Stimulated activated memory B cell treated with anti-CD40 and anti-IgM and Interleukin-4, amounts not matched to agents 10 μg/mL and 1 μg/mL and 100 μg/mL, for 72 hours (primary cell): Measurements from ENCODE around the gene BMPR2.
"Not testable (repeated sequence)": the region's sequence is repeated elsewhere in the genome, so short reads cannot be mapped to it uniquely, and the experiment has no call there.

Source experiments
- ATAC-seq: fragments of 150-1000 bp; cut with Tn5 transposase; 2 replicates; pipeline ENCODE4 v1.10.0; 2021
- H3K27ac Mint-ChIP-seq: one replicate; pipeline ENCODE4 v1.8.0; 2022; ENCODE audit warnings: mild to moderate bottlenecking, mixed read lengths
- H3K27me3 Mint-ChIP-seq: one replicate; pipeline ENCODE4 v1.8.0; 2022; ENCODE audit warnings: mixed read lengths
- H3K36me3 Mint-ChIP-seq: one replicate; pipeline ENCODE4 v1.8.0; 2022; ENCODE audit warnings: mixed read lengths
- H3K4me1 Mint-ChIP-seq: one replicate; pipeline ENCODE4 v1.8.0; 2022; ENCODE audit warnings: mixed read lengths
- H3K4me3 Mint-ChIP-seq: one replicate; pipeline ENCODE4 v1.8.0; 2022; ENCODE audit warnings: mild to moderate bottlenecking, moderate library complexity, mixed read lengths
- H3K9me3 Mint-ChIP-seq: one replicate; pipeline ENCODE4 v1.8.0; 2022; ENCODE audit warnings: mixed read lengths

The BMPR2 gene

DNA sequence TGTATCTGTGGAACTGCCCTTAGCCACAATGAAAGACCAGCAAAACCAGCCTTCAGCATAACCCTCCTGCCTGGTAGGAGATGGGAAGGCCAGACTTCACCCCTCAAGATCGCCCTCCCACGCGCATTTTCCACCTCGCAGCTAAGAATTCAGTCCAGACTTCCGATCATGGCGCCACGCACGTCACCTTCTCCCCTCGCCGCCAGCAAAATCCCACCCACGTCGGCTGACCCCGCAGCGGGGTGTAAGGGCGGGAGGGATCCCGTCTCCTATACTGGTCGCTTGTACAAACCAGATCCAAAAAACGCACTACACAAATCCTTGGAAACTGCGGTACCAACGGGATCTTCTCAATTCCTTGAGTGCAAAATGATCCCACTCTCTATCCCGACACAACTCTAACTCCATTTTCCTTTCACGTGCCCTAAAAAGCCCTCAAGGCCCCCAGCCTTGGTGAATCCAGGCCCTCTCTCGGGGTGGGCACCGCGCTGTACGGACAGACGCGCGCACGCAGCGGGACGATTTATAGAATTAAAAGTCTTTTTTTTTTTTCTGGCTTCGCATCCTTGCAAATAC is 1.0 kb upstream of the BMPR2 start:
- Mint-ChIP-seq H3K36me3 (no peaks in the 10 kb centered on the region), H3K9me3 (no peaks in the 10 kb centered on the region), H3K4me1 (peaks cover 23% of the 10 kb centered on the region), H3K4me3 (peak overlapping the region; percentile 89), H3K27ac (peak overlapping the region; percentile 90), H3K27me3 (no peaks in the 10 kb centered on the region)
- ATAC-seq: peak; percentile 22

DNA sequence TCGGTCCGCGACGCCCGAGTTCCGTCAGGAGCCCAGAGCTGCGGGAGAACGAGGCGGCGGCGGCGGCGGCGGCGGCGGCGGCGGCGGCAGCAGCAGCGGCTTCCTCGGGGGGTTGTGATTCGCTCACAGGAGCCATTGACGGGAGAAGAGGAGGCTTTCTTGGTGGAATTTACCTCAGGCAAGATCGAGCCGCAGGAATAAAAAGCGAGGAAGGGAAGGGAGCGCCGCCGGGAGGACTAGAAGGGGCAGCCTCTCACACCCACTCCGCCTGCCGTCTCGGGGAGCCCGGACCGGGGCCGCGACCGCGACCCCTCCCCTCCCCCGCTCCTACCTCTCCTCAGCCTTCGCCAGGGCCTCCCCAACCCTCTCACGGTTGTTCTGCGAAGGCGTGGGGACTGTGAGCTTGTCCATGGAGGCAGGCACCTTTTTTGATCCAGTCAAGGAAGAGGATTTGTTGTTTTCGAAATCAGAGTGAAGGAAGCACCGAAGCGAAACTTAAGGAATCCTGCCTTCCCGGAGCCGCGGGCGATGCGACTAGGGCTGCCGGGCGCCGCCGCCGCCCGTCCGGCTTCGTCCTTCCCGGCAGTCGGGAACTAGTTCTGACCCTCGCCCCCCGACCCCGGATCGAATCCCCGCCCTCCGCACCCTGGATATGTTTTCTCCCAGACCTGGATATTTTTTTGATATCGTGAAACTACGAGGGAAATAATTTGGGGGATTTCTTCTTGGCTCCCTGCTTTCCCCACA is 506 bp downstream of the BMPR2 start:
- Mint-ChIP-seq H3K36me3 (peaks cover 6% of the 10 kb centered on the region), H3K27me3 (no peaks in the 10 kb centered on the region), H3K27ac (peak overlapping the region; percentile 90), H3K4me3 (peak overlapping the region; percentile 89), H3K9me3 (no peaks in the 10 kb centered on the region), H3K4me1 (peaks cover 31% of the 10 kb centered on the region)
- peak; percentile 44 for ATAC-seq

DNA sequence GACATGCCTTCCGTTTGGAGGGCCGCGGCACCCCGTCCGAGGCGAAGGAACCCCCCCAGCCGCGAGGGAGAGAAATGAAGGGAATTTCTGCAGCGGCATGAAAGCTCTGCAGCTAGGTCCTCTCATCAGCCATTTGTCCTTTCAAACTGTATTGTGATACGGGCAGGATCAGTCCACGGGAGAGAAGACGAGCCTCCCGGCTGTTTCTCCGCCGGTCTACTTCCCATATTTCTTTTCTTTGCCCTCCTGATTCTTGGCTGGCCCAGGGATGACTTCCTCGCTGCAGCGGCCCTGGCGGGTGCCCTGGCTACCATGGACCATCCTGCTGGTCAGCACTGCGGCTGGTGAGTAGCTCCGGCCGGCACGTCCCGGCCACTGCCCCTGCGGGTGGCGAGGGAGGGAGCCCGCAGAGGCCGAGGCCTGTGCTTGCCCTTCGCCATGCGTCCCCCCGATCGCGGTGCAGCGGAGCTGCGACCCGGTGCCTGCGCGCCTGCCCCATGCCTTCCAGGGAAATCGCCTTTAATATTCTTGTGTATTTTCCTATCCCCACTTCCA is 1.2 kb downstream of the BMPR2 start:
- Mint-ChIP-seq H3K27ac (peak overlapping the region; percentile 90), H3K4me3 (peak overlapping the region; percentile 89), H3K9me3 (no peaks in the 10 kb centered on the region), H3K4me1 (peaks cover 33% of the 10 kb centered on the region), H3K27me3 (no peaks in the 10 kb centered on the region), H3K36me3 (peaks cover 7% of the 10 kb centered on the region)
- ATAC-seq: peak; percentile 10

DNA sequence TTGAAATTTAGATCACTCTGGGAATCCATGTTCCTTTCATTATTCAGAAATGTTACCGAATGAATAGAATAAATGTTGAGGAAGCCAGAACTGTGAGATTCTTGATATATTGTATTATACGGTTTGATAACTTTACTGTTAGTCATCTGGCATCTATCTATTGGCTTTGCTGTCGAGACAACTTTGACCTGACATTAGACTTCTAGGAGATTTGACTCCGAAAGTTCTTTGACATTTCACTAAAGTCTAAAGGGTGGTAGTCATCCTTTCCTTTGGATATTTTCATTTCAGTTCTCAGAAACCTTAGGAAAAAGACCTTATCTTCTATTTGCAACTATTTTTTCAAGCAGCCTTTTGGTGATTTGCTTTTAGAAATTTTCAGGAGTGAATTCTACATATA is 1.9 kb downstream of the BMPR2 start:
- Mint-ChIP-seq H3K4me3 (peak overlapping the region; percentile 60), H3K27ac (peak overlapping the region; percentile 90), H3K9me3 (no peaks in the 10 kb centered on the region), H3K27me3 (no peaks in the 10 kb centered on the region), H3K4me1 (peaks cover 33% of the 10 kb centered on the region), H3K36me3 (peaks cover 7% of the 10 kb centered on the region)
- ATAC-seq: no peak

DNA sequence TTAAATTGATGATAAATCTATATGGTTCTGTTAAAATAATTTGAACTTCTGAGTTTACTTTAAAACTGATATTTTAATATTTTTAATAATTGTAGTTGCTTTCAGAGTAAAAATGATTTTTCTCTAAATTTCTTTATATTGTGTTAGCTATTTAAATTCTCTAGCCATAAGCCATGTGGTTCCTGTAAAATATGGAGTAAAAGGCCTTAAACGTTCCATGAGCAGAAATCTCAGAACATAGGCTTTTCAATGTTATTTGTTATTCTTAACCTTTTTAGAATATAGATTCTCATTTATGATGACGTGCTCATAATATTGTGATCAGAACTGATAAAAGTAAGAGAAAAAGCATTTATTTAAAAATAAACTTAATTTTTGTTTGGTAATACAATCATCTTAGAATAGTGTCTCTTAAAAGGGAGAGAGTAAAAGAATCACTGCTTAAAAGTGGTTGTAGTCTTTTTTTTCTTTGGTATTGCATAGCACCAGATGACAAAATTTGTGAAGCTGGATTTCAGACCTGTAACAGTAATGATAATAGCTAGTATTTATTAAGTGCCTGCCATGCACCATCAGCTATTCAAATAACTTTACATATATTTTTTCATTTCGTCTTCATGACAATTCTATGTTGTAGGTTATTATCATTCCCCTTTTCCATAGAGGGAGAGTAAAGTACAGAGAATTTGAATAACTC is 2.7 kb downstream of the BMPR2 start:
- no peaks in the 10 kb centered on the region for H3K27me3 Mint-ChIP-seq

DNA sequence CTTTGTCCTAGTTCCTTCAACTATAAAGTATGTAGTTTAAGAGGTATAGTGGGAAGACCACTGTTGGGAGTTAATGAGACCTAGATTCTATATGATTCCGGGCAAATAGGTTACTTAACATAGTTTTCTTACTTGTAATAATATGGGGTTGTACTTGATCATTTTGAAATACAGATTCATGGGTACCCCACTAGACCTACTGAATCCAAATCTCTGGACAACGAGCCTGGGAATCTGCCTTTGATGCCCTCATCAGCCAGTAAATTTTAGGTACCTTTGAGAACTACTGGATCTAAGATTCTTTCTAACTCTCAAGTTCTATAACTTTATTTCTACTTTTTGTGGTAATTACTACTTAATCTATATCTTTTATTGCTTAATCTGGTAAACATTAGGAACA is 6.6 kb downstream of the BMPR2 start:
- H3K27me3 Mint-ChIP-seq: no peaks in the 10 kb centered on the region
- no peak overlapping the region for H3K27ac Mint-ChIP-seq
- H3K4me1 Mint-ChIP-seq: peaks cover 49% of the 10 kb centered on the region
- H3K4me3 Mint-ChIP-seq: no peak overlapping the region
- ATAC-seq: no peak
- peaks cover 12% of the 10 kb centered on the region for H3K36me3 Mint-ChIP-seq
- H3K9me3 Mint-ChIP-seq: no peaks in the 10 kb centered on the region

More for the DNA sequence above, 2.7 kb downstream of the BMPR2 start:
- Mint-ChIP-seq H3K9me3 (no peaks in the 10 kb centered on the region), H3K27ac (peak overlapping the region; percentile 71), H3K4me3 (peak overlapping the region; percentile 74), H3K36me3 (peaks cover 7% of the 10 kb centered on the region), H3K4me1 (peaks cover 33% of the 10 kb centered on the region)
- ATAC-seq: no peak

DNA sequence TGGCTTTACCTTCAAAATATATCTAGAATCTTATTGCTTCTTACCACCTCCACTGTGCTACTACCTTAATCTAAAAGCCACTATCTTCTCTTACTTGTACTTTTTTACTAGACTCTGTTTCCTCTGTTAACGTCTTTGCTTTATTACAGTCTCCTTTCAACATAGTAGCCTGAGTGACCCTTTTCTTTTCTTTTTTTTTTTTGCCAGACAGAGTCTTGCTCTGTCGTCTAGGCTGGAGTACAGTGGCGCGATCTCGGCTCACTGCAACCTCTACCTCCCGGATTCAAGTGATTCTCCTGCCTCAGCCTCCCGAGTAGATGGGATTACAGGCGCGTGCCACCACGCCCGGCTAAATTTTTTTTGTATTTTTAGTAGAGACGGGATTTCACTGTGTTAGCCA is 10.4 kb downstream of the BMPR2 start:
- Mint-ChIP-seq H3K4me1 (peaks cover 30% of the 10 kb centered on the region), H3K27ac (peak overlapping the region; percentile 69)
- not testable (repeated sequence) for H3K27me3 Mint-ChIP-seq, H3K9me3 Mint-ChIP-seq, ATAC-seq, H3K36me3 Mint-ChIP-seq, H3K4me3 Mint-ChIP-seq

DNA sequence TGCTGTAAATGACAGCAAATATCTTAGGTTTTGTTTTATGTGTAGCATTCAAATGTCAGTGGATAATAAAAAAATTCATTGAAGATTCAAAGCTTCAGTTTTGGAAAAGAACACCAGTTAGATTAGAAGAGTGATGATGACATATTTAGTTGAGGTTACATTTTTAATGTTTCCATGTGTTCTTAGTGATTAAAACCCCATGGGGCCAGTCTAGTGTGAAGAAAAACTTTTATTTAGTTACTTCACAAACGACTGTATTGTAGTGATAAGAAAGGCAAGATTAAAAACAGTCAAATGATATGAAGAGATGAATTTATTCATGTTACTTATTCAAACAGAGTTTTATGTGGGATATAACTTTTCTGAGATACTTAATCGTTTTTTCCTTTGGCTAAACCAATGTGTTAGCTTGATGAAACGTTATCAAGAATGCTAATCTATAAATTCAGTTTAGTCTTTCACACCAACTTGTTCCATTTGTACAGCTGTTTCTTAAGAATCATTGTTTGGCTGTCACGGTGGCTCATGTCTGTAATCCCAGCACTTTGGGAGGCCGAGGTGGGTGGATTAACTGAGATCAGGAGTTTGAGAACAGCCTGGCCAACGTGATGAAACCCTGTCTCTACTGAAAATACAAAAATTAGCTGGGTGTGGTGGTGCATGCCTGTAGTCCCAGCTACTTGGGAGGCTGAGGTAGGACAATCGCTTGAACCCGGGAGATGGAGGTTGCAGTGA is 11.6 kb downstream of the BMPR2 start:
- no peaks in the 10 kb centered on the region for H3K9me3 Mint-ChIP-seq
- no peaks in the 10 kb centered on the region for H3K27me3 Mint-ChIP-seq
- H3K4me1 Mint-ChIP-seq: peaks cover 27% of the 10 kb centered on the region
- H3K27ac Mint-ChIP-seq: no peak overlapping the region
- peaks cover 5% of the 10 kb centered on the region for H3K36me3 Mint-ChIP-seq
- no peak overlapping the region for H3K4me3 Mint-ChIP-seq
- ATAC-seq: no peak

DNA sequence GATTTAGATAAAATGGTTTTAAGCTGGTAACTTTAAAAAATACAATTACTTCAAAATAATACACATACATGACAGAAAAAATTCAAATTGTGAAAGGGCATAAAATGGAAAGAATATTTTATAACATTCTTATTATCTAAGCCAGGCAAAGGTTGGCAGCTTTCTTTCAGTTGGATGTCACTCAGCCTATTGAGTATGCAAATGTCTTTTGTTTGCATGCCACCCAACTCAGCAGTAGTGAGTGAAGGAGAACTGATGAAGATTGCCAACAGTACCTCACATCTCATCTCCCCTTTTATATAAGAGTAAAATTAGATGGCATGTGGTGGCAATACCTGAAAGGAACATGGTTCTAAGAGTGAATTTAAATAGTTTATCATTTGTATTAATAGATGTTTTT is 24.8 kb downstream of the BMPR2 start:
- H3K27me3 Mint-ChIP-seq: no peaks in the 10 kb centered on the region
- H3K27ac Mint-ChIP-seq: no peak overlapping the region
- no peak overlapping the region for H3K4me3 Mint-ChIP-seq
- H3K36me3 Mint-ChIP-seq: no peaks in the 10 kb centered on the region
- peaks cover 7% of the 10 kb centered on the region for H3K4me1 Mint-ChIP-seq
- ATAC-seq: no peak
- H3K9me3 Mint-ChIP-seq: no peaks in the 10 kb centered on the region

DNA sequence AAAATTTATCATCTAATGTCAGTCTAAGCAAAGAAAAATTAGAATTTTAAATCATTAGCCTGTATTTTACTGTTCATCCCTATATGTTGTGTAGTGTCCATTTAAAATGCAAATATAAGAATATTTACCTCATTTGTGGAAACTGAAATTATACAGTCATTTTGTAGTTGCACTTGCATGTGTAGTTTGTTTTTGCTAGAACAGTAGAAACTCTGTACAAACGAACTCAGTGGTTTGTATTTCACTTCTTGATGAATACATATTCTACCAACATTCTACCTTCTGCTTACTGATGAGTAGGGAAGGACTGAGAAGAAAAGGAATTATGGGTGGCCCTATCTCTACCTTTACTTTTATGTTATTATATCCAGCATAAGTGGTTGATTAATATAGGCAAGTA is 29.7 kb downstream of the BMPR2 start:
- no peak for ATAC-seq
- Mint-ChIP-seq H3K27ac (no peak overlapping the region), H3K4me1 (peaks cover 12% of the 10 kb centered on the region), H3K9me3 (no peaks in the 10 kb centered on the region), H3K27me3 (no peaks in the 10 kb centered on the region), H3K4me3 (no peak overlapping the region), H3K36me3 (no peaks in the 10 kb centered on the region)

DNA sequence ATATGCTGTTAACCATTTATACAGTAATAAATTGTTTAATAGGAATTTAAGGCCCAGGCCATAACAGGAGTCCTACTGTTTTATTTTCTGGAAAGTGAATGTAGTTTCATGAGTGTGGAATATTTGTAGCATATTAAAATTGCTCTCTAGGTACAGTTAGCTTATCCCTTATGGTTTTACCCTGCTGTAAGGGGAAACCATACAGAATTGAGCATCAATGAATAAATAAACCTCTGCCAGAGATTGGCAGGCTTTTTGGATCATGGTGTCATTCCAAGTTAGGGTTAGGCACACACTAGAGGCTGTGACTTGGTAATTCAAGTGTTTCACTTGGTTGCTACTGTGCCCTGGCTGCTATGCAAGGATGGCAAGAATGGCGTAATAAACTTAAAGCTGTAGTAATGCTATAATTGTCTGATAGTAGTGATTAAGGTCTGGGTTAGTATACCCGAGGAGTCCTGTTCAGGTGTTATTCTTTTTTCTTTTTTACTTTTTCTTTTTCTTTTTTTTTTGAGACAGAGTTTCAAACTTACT is 30.4 kb downstream of the BMPR2 start:
- peaks cover 12% of the 10 kb centered on the region for H3K4me1 Mint-ChIP-seq
- H3K9me3 Mint-ChIP-seq: no peaks in the 10 kb centered on the region
- no peak for ATAC-seq
- no peak overlapping the region for H3K27ac Mint-ChIP-seq
- no peaks in the 10 kb centered on the region for H3K27me3 Mint-ChIP-seq
- no peak overlapping the region for H3K4me3 Mint-ChIP-seq
- H3K36me3 Mint-ChIP-seq: no peaks in the 10 kb centered on the region

DNA sequence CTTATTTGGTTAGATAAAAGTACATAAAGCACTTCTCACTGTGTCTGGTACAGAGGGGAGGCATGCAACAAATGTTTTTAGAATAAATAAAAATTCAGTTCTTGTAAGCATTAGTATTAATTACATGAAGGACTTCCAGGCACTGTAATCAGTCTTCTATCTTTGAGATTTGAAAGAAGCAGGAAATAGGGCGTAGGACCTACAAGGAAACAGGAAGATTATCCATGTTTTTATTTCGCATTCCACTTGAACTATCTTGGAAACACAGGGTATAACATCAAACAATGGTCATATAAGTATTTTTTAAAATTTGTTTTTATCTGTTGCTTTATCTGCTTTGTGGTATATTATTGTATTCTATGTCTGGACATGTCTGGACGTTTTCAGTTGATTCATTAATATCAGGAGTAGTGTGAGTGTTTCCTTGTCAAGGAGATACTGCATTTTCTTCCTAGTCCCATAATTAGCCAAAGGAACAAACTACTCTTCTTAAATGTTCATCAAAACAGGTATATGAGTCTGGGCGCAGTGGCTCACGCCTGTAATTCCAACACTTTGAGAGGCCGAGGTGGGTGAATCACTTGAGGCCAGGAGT is 32.5 kb downstream of the BMPR2 start:
- H3K36me3 Mint-ChIP-seq: no peaks in the 10 kb centered on the region
- no peaks in the 10 kb centered on the region for H3K27me3 Mint-ChIP-seq
- H3K4me3 Mint-ChIP-seq: no peak overlapping the region
- no peak overlapping the region for H3K27ac Mint-ChIP-seq
- H3K9me3 Mint-ChIP-seq: no peaks in the 10 kb centered on the region
- peaks cover 12% of the 10 kb centered on the region for H3K4me1 Mint-ChIP-seq
- no peak for ATAC-seq

DNA sequence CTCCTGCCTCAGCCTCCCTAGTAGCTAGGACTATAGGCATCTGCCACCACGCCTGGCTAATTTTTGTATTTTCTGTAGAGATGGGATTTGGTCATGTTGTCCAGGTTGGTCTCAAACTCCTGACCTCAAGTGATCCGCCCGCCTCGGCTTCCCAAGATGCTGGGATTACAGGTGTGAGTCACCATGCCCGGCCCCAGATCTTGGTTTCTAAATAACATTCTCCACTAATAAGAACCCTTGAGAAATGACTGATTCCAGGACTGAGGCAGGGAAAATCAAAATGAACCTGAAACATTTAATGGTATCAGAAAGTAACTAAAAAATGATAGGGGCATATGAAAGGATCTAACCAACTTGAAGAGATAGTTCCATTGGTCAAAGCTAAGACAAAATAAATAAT is 34.0 kb downstream of the BMPR2 start:
- no peak for ATAC-seq
- no peaks in the 10 kb centered on the region for H3K36me3 Mint-ChIP-seq
- no peak overlapping the region for H3K27ac Mint-ChIP-seq
- no peak overlapping the region for H3K4me3 Mint-ChIP-seq
- no peaks in the 10 kb centered on the region for H3K9me3 Mint-ChIP-seq
- H3K4me1 Mint-ChIP-seq: peaks cover 12% of the 10 kb centered on the region
- H3K27me3 Mint-ChIP-seq: no peaks in the 10 kb centered on the region

DNA sequence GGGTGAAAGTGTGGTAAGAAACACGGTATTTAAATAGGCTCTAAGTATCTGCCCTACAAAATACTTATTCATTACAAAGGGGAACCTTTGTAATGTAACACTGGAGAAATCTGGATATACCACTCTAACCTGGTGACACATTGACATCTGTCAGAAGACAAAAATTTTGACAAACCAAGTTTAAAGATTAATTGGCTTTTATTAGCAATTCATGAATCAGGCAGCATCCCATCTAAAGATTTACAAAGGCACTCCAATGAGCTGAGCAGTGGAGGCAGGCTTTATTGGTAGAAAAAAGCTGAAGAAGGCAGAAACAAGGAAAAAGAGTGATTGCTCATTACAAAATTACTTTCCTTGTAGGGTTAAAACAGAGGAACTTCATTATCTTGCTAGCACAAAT is 35.0 kb downstream of the BMPR2 start:
- no peaks in the 10 kb centered on the region for H3K9me3 Mint-ChIP-seq
- H3K4me3 Mint-ChIP-seq: no peak overlapping the region
- H3K27me3 Mint-ChIP-seq: no peaks in the 10 kb centered on the region
- H3K27ac Mint-ChIP-seq: no peak overlapping the region
- no peak for ATAC-seq
- peaks cover 4% of the 10 kb centered on the region for H3K36me3 Mint-ChIP-seq
- peaks cover 12% of the 10 kb centered on the region for H3K4me1 Mint-ChIP-seq
